NCI-H1092 (cell line): Measurements from ENCODE around the gene LAMA3.

ENCODE experiments used
- DNase-seq: peaks from one replicate; lab custom pipeline; 2025; lab: John Stamatoyannopoulos, UW

LAMA3 gene

GRCh38 chr18:23879126-23879525 is 189.9 kb downstream of the LAMA3 start:
- DNase-seq, result no peak

- no peak for DNase-seq
Measured at GRCh38 chr18:23879544-23879943, 190.3 kb downstream of the LAMA3 start.

- DNase-seq, result no peak
Measured at GRCh38 chr18:23879966-23880565, 190.8 kb downstream of the LAMA3 start.

GRCh38 chr18:23880931-23881617 is 191.8 kb downstream of the LAMA3 start:
- no peak for DNase-seq

- peak; percentile 72 for DNase-seq
Measured at GRCh38 chr18:23881778-23882177, 192.5 kb downstream of the LAMA3 start.

- DNase-seq, result no peak
Measured at GRCh38 chr18:23882616-23883276, 193.5 kb downstream of the LAMA3 start.

GRCh38 chr18:23883277-23883790 is 194.1 kb downstream of the LAMA3 start:
- DNase-seq, result no peak

- no peak for DNase-seq
Measured at GRCh38 chr18:23884681-23885375, 195.6 kb downstream of the LAMA3 start.

GRCh38 chr18:23885750-23886149 is 196.5 kb downstream of the LAMA3 start:
- no peak for DNase-seq

- peak; percentile 81 for DNase-seq
Measured at GRCh38 chr18:23887035-23887434, 197.8 kb downstream of the LAMA3 start.

- DNase-seq, result peak; percentile 90
Measured at GRCh38 chr18:23887493-23887892, 198.2 kb downstream of the LAMA3 start.

GRCh38 chr18:23888881-23889280 is 199.6 kb downstream of the LAMA3 start:
- DNase-seq, result no peak

GRCh38 chr18:23889907-23890306 is 200.7 kb downstream of the LAMA3 start:
- no peak for DNase-seq

GRCh38 chr18:23890589-23890988 is 201.3 kb downstream of the LAMA3 start:
- DNase-seq, result no peak

- DNase-seq, result no peak
Measured at GRCh38 chr18:23893653-23894052, 204.4 kb downstream of the LAMA3 start.

GRCh38 chr18:23894661-23895175 is 205.5 kb downstream of the LAMA3 start:
- DNase-seq, result no peak

GRCh38 chr18:23897291-23897690 is 208.0 kb downstream of the LAMA3 start:
- no peak for DNase-seq

GRCh38 chr18:23897733-23898132 is 208.5 kb downstream of the LAMA3 start:
- no peak for DNase-seq

GRCh38 chr18:23900994-23901393 is 211.7 kb downstream of the LAMA3 start:
- no peak for DNase-seq

GRCh38 chr18:23902396-23902795 is 213.1 kb downstream of the LAMA3 start:
- peak; percentile 15 for DNase-seq

GRCh38 chr18:23903971-23904370 is 214.7 kb downstream of the LAMA3 start:
- DNase-seq, result no peak

- no peak for DNase-seq
Measured at GRCh38 chr18:23906658-23907057, 217.4 kb downstream of the LAMA3 start.
